Gastrocnemius medialis (tissue), 4 donors: ENCODE results near the gene NRSN1.
"Not testable (repeated sequence)": the region's sequence is repeated elsewhere in the genome, so short reads cannot be mapped to it uniquely, and the experiment has no call there.

Source experiments
- POLR2A ChIP-seq, 2 donors: fragments of 450-650 bp; IDR thresholded peaks; one replicate each; pipeline ENCODE4 v1.6.1; 2017; ENCODE audit warnings: antibody characterized with exemption in 2 of 2, mild to moderate bottlenecking in 2 of 2, moderate library complexity in 2 of 2
- TF ChIP-seq, protein P1 (sequence below), 5 experiments: fragments of 450-650 bp in 3 of 5; fragments of 200-600 bp in 2 of 5; sonication (generic) in 2 of 5; IDR thresholded peaks in 4 of 5; conservative IDR thresholded peaks in 1 of 5; 1 replicate in 4 of 5; 2 replicates in 1 of 5; pipeline ENCODE4 v1.5.1; 2016 to 2019; ENCODE audit warnings: antibody characterized with exemption in 5 of 5, mild to moderate bottlenecking in 3 of 5, moderate library complexity in 3 of 5

DNA sequence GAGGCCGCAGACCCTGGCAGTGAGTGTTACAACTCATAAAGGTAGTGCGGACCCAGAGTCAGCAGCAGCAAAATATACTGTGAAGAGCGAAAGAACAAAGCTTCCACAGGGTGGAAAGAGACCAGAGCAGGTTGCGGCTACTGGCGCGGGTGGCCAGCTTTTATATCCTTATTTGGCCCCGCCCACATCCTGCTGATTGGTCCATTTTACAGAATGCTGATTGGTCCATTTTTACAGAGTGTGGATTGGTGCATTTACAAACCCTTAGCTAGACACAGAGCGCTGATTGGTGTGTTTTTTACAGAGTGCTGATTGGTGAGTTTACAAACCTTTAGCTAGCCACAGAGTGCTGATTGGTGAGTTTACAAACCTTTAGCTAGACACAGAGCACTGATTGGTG, 16.7 kb downstream of the NRSN1 start:
- not testable (repeated sequence) for TF ChIP-seq POLR2A (IDR thresholded peaks at IDR 0.05)
- TF ChIP-seq, protein P1, sequence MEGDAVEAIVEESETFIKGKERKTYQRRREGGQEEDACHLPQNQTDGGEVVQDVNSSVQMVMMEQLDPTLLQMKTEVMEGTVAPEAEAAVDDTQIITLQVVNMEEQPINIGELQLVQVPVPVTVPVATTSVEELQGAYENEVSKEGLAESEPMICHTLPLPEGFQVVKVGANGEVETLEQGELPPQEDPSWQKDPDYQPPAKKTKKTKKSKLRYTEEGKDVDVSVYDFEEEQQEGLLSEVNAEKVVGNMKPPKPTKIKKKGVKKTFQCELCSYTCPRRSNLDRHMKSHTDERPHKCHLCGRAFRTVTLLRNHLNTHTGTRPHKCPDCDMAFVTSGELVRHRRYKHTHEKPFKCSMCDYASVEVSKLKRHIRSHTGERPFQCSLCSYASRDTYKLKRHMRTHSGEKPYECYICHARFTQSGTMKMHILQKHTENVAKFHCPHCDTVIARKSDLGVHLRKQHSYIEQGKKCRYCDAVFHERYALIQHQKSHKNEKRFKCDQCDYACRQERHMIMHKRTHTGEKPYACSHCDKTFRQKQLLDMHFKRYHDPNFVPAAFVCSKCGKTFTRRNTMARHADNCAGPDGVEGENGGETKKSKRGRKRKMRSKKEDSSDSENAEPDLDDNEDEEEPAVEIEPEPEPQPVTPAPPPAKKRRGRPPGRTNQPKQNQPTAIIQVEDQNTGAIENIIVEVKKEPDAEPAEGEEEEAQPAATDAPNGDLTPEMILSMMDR (IDR thresholded peaks at IDR 0.05 in 4 of 5, conservative IDR thresholded peaks at IDR 0.05 in 1 of 5), result not testable (repeated sequence)
